CD14-positive monocyte (primary cell): Measurements from ENCODE around the gene MRGPRG. TPM values are rescaled to one million over a fixed set of nuclear protein-coding genes. Genes with fewer than 3 reads are reported as not detected.

Source experiments
- DNase-seq, 3 donors: peaks; one replicate each; pipeline ENCODE4 v3.0.0-alpha.2; 2011 to 2022
- H2AFZ ChIP-seq: 2 replicates; pipeline ENCODE4 v1.6.0; 2012; ENCODE audit warnings: mild to moderate bottlenecking, low read depth, low read length, inconsistent platforms; ENCODE audit not compliant: insufficient read depth, poor library complexity, severe bottlenecking
- H3K27ac ChIP-seq, 2 donors: 1 replicate in 1 of 2; 2 replicates in 1 of 2; pipeline ENCODE4 v1.5.1; 2012 to 2013; ENCODE audit warnings: low read length in 2 of 2, control low read depth in 1 of 2, inconsistent platforms in 1 of 2, low read depth in 1 of 2, mild to moderate bottlenecking in 1 of 2
- H3K27me3 ChIP-seq, 2 donors: one replicate each; pipeline versions ENCODE4 v1.6.0 to v1.6.1; 2011 to 2013; ENCODE audit warnings: low read length in 2 of 2; ENCODE audit not compliant: control insufficient read depth in 2 of 2, insufficient read depth in 2 of 2
- H3K36me3 ChIP-seq, 2 donors: replicated peaks in 1 of 2; 1 replicate in 1 of 2; 2 replicates in 1 of 2; pipeline versions ENCODE4 v1.5.1 to v1.6.1; 2012 to 2013; ENCODE audit warnings: low read length in 2 of 2, control low read depth in 1 of 2, inconsistent platforms in 1 of 2, mild to moderate bottlenecking in 1 of 2; ENCODE audit not compliant: insufficient read depth in 2 of 2, control insufficient read depth in 1 of 2
- H3K4me1 ChIP-seq, 2 donors: 1 replicate in 1 of 2; 2 replicates in 1 of 2; pipeline versions ENCODE4 v1.5.1 to v1.6.1; 2012 to 2013; ENCODE audit warnings: low read length in 2 of 2, control low read depth in 1 of 2, inconsistent platforms in 1 of 2, mild to moderate bottlenecking in 1 of 2, moderate library complexity in 1 of 2; ENCODE audit not compliant: insufficient read depth in 2 of 2, control insufficient read depth in 1 of 2
- H3K4me2 ChIP-seq: replicated peaks from 2 replicates; pipeline ENCODE3; 2012; ENCODE audit warnings: low read length, moderate library complexity, mild to moderate bottlenecking; ENCODE audit not compliant: poor library complexity, severe bottlenecking; ENCODE audit errors: extremely low read depth
- H3K4me3 ChIP-seq, 3 experiments: fragments of 200-600 bp in 1 of 3; sonication (generic) in 1 of 3; replicated peaks in 1 of 3; 1 replicate in 2 of 3; 2 replicates in 1 of 3; pipeline ENCODE4 v1.5.1; 2011 to 2013; ENCODE audit warnings: low read length in 3 of 3, mild to moderate bottlenecking in 3 of 3, control low read depth in 2 of 3, low read depth in 2 of 3, inconsistent platforms in 1 of 3, moderate library complexity in 1 of 3
- H3K79me2 ChIP-seq: 2 replicates; pipeline ENCODE4 v1.6.0; 2012; ENCODE audit warnings: mild to moderate bottlenecking, control low read depth, inconsistent platforms, low read length, moderate library complexity; ENCODE audit not compliant: insufficient read depth
- H3K9ac ChIP-seq: 2 replicates; pipeline ENCODE4 v1.6.0; 2017; ENCODE audit warnings: low read length, mild to moderate bottlenecking; ENCODE audit not compliant: insufficient read depth, poor library complexity, severe bottlenecking
- H3K9me3 ChIP-seq, 2 donors: replicated peaks in 1 of 2; 1 replicate in 1 of 2; 2 replicates in 1 of 2; pipeline versions ENCODE4 v1.5.1 to v1.6.1; 2012 to 2013; ENCODE audit warnings: low read length in 2 of 2, control low read depth in 1 of 2; ENCODE audit not compliant: control insufficient read depth in 1 of 2, insufficient read depth in 1 of 2
- H4K20me1 ChIP-seq: 2 replicates; pipeline ENCODE4 v1.6.0; 2012; ENCODE audit warnings: mild to moderate bottlenecking, low read length, control low read depth, moderate library complexity; ENCODE audit not compliant: insufficient read depth
- H3K27ac Mint-ChIP-seq, 7 donors: one replicate each; pipeline ENCODE4 v1.8.0; 2020; ENCODE audit warnings: mild to moderate bottlenecking in 7 of 7, mixed read lengths in 7 of 7, moderate library complexity in 6 of 7, inconsistent platforms in 2 of 7
- H3K27me3 Mint-ChIP-seq, 3 donors: one replicate each; pipeline ENCODE4 v1.8.0; 2021 to 2022; ENCODE audit warnings: low read depth in 3 of 3, mild to moderate bottlenecking in 3 of 3, mixed read lengths in 3 of 3, moderate library complexity in 3 of 3, inconsistent platforms in 1 of 3
- H3K36me3 Mint-ChIP-seq, 2 donors: one replicate each; pipeline ENCODE4 v1.8.0; 2020; ENCODE audit warnings: mixed read lengths in 2 of 2, inconsistent platforms in 1 of 2, mild to moderate bottlenecking in 1 of 2
- H3K4me1 Mint-ChIP-seq: one replicate; pipeline ENCODE4 v1.8.0; 2020; ENCODE audit warnings: mild to moderate bottlenecking, mixed read lengths
- H3K4me3 Mint-ChIP-seq, 2 donors: one replicate each; pipeline ENCODE4 v1.8.0; 2020; ENCODE audit warnings: mild to moderate bottlenecking in 2 of 2, mixed read lengths in 2 of 2, moderate library complexity in 1 of 2
- H3K9me3 Mint-ChIP-seq, 7 donors: one replicate each; pipeline ENCODE4 v1.8.0; 2020 to 2022; ENCODE audit warnings: mixed read lengths in 7 of 7, mild to moderate bottlenecking in 6 of 7, moderate library complexity in 6 of 7, inconsistent platforms in 2 of 7
- CTCF ChIP-seq: fragments of 200-600 bp; IDR thresholded peaks from one replicate; pipeline ENCODE4 v1.8.0; 2022; ENCODE audit warnings: antibody characterized with exemption, mild to moderate bottlenecking
- WGBS: methylation state at CpG from one replicate; pipeline ENCODE4 v1.1.5; 2013; ENCODE audit warnings: missing lambda C conversion rate; ENCODE audit not compliant: insufficient coverage; 5-methylcytosine and 5-hydroxymethylcytosine counted together
- intact Hi-C, 2 donors: fragments of 100-400 bp; cut with micrococcal nuclease; formaldehyde crosslinking; loops; one replicate each; pipeline versions ENCODE4 v1.15.0 to v1.15.1; 2023
- polyA plus RNA-seq, 3 donors: library from polyadenylated mRNA; depleted of rRNA in 1 of 3; unstranded in 2 of 3; stranded (reverse) in 1 of 3; fragments of 300-500 nt in 2 of 3; fragments of >200 nt in 1 of 3; fragmentation: Illumina TruSeq in 2 of 3; gene quantifications; 1 replicate in 2 of 3; 2 replicates in 1 of 3; pipeline ENCODE4 v1.2.3, GENCODE V29; 2012 to 2021

The MRGPRG gene
- polyA plus RNA-seq, 3 donors, result not detected

- no peak for TF ChIP-seq CTCF
- Mint-ChIP-seq H3K4me1 (peaks cover 4% of the 10 kb centered on the region), H3K9me3 (peaks cover 0 to 13% (median 6%) of the 10 kb centered on the region in 7 donors), H3K4me3 (no peak overlapping the region), H3K36me3 (no peaks in the 10 kb centered on the region), H3K27ac (no peak overlapping the region), H3K27me3 (peaks cover 0 to 25% (median 4%) of the 10 kb centered on the region in 3 donors)
- DNase-seq, result no peak
- Histone ChIP-seq H3K27ac (no peak overlapping the region), H3K4me1 (peaks cover 3 to 7% of the 10 kb centered on the region in 2 donors), H2AFZ (no peak overlapping the region), H3K27me3 (no peaks in the 10 kb centered on the region), H4K20me1 (no peaks in the 10 kb centered on the region), H3K9ac (no peak overlapping the region), H3K79me2 (no peaks in the 10 kb centered on the region), H3K36me3 (no peaks in the 10 kb centered on the region), H3K4me3 (no peak overlapping the region), H3K9me3 (no peaks in the 10 kb centered on the region), H3K4me2 (no peak overlapping the region)
- 83% methylated on average over 14 of the region's 19 CpGs for WGBS
- intact Hi-C loops, result no loop called here
Measured at GRCh38 chr11:3193373-3194015, 25.1 kb downstream of the MRGPRG start.

- Histone ChIP-seq H3K4me3 (no peak overlapping the region), H3K27ac (no peak overlapping the region), H4K20me1 (no peaks in the 10 kb centered on the region), H3K36me3 (no peaks in the 10 kb centered on the region), H3K27me3 (no peaks in the 10 kb centered on the region), H3K9ac (no peak overlapping the region), H3K4me2 (no peak overlapping the region), H2AFZ (no peak overlapping the region), H3K9me3 (no peaks in the 10 kb centered on the region), H3K79me2 (no peaks in the 10 kb centered on the region), H3K4me1 (peaks cover 3 to 7% of the 10 kb centered on the region in 2 donors)
- Mint-ChIP-seq H3K27ac (no peak overlapping the region), H3K9me3 (peaks cover 0 to 13% (median 6%) of the 10 kb centered on the region in 7 donors), H3K4me3 (no peak overlapping the region), H3K27me3 (peaks cover 0 to 29% (median 4%) of the 10 kb centered on the region in 3 donors), H3K36me3 (no peaks in the 10 kb centered on the region), H3K4me1 (peaks cover 4% of the 10 kb centered on the region)
- DNase-seq, result no peak
- no peak for TF ChIP-seq CTCF
- intact Hi-C loops, result no loop called here
- 89% methylated on average over 4 of the region's 14 CpGs for WGBS
Measured at GRCh38 chr11:3192511-3193372, 25.9 kb downstream of the MRGPRG start.
